NCI-H82 treated with DMSO at 0.1 percent for 48 hours (cell line): Measurements from ENCODE around the gene BABAM2.
"Not testable (repeated sequence)": the region's sequence is repeated elsewhere in the genome, so short reads cannot be mapped to it uniquely, and the experiment has no call there.

Source experiments
- DNase-seq: peaks from one replicate; lab custom pipeline; 2025; ENCODE audit not compliant: unreplicated experiment; lab: John Stamatoyannopoulos, UW

Gene BABAM2

DNA sequence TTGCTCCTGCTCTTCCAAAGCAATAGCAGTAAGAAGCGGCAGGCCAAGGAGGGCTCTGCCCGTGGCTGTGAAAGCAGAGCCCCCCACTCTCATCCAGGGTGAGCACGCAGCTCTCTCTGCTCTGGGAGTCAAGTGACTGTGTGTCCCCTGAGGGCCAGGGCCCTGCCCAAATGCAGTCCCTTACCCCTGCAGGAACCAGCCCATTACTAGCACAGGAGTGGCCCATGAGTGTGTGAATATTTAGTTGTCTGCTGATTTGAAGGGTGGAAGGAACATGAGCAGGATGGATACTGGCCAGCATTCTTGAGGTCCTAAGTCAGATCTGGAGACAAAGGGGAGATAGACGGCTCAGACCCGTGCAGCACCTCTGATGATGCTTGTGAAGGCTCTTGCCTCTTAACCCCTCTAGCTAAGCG, 432.5 kb downstream of the BABAM2 start:
- no peak for DNase-seq

DNA sequence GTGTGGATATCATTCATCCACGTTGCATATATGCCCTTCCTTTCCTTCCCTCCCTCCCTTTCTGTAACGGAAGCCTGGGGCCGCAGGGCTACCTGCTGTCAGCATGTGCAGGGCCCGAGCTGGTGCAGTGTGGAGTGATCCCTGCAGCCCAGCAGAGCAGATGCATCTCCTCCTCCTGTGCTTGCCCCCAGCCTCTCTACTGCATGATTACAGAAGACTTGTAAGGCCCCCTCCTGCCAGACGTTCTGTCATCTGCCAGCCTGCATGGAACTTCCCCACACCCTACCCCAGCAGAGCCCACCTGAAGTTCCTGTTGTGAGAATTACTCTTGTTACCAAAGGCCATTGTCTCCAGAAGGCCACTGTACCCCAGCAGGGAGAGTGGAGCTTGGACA, 434.6 kb downstream of the BABAM2 start:
- DNase-seq, result no peak

DNA sequence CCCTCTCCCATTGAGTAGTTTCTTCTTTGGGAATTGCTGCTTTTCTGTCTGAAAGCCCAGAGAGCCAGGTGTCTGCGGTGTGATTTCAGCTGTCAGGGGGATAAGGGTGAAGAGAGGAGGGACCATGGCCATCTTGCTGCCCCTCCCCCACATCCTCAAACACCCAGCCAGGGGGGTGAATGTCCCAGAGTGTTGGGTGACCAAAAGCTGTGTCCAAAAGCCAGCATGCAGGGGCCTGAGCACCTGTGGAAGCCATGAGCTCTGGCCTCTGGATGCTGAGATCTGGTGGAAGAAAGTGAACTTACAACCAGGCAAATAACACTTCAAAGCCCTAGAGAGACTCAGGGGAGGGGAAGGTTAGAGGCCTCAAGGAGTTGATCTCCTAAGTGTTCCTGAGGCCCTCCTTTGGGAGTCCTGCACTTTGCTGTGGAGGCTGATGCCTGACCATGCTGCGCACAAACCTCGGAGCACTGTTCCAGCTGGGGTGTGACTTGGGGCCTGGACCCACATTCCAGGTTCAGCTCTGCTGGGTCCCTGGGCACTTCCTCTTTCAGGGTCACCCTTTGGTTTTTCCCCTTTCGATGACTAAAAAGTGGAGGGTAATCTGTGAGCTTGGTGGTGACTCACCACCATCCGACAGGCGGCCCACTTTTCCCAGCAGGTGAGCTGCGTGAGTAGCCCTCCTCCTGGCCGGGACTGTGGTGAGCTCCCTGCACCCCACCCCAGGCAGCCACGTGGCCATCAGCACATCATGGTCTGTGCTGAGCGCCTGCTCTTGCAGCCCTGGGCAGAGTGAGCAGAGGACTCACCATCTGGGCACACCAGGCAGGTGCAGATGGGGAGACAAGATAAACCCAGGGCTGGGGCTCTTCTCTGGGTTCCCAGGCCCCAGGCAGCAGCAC, 435.3 kb downstream of the BABAM2 start:
- no peak for DNase-seq

DNA sequence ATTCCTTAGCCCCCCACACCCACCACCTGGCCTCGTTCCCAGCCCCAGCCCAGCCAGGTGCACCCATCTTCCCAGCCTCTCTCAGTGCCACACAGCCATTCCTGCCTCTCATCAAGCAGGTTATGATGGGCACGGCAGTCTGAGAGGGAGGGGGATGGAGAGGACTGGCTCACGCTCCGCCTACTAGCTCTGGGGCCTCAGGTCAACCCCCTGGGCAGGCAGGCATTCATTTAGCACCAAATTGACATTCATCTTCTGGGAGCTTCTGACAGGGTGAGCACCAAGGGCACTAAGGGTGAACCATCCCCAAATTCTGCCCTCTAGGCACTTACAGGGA, 435.9 kb downstream of the BABAM2 start:
- no peak for DNase-seq

DNA sequence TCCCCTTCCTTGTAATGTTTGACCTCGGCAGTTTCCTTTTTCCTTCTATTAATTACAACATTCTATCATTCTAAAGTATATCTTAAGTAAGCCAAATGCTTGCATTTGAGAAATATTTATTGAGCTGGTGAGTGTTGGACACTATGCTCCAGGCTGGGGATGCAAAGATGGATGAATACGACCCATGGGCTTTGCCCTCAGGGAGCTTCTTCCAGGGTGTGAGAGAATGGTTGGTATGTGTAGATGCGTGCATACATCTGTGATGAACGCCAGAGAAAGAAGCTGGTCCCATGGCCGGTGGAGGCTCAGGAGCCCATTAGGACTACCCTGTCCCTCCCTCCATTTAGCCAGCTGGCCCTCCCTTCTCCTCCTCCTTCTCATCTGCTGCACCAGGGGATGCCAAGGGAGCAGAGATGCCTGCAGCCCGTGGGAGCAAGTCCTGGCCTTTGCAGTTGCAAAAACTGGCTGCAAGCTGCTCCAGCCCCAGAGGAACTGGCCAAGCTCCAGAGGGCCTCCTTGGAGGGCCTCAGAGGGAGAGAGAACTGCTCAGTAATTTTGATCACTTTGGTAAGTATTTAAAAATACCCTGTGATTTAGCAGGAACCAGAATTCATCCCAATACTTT, 436.5 kb downstream of the BABAM2 start:
- DNase-seq, result no peak

DNA sequence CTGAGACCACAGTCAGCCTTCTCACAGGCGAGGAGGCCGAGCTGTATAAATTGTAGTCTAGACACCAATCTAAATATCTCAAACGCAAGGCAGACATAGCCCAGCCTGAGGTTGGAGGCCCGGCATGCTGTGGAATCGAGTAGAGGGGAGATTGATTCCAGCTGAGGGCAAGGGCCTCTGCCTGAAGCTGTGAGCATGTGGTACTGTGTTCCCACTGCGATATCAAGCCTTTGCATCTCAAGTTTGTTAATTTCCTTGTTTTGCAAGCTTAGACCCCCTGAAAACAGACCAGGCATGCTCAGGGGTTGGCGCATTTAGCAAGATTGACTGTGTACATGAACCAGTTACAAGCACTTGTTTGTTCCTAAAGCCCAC, 437.0 kb downstream of the BABAM2 start:
- no peak for DNase-seq

DNA sequence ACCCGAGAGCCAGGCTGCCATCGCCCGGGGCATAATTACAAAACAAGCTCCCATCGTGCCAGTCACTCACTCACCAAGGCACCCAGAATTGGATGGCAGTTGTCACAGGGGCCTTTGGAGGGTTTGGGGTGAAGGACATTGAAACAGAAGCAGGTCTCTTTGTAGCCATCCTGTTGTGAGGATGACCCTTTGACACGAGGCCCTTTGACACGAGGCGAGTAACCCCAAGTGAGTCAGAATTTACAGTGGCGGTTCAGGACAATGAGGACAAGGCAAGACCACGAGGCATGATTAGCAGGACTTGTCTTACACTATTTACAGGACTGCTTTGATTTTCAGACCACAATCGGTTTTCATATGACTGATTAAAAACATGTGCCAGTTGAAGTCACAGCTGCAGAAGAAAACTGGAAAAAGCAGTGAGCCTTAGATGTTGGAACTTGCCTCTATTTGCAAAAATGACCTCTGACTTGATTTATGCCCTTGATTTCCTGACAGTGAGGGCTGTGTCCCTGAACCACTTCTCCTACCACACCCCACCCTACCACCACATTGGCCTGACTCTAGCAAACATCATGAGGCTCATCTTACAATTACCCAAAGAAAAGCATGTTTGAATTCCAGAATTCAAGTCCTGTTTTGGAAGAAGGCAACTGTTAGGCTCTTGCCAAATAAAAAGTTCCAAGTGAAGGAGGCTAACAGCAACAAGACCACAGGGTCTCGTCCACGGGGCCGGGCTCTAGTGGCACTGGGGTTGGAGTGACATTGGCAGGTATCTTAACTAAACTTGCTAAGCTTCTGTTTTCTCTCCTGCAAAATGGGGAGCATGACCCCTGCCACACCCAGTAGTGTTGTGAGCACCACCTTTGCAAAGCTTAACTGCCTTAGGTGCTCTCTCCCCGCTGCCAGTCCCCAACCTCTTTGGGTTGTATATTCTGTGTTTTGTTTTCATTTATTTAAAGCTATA, 437.7 kb downstream of the BABAM2 start:
- no peak for DNase-seq

DNA sequence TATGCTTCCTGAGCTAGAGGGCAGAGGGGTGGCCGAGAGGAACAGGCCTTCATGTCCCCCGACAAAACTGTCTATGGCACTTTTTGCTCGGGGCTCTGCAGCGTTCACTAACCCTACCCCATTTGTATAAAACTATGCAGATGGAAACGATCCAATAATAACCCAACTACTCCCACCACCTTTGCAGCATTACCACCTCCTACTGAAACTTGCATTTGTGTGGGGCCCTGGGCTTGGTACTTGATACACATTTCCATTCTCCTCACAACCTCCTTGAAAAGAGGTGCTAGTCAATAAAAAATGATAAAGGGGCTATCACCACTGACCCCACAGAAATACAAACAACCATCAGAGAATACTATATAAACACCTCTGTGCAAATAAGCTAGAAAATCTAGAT, 438.7 kb downstream of the BABAM2 start:
- DNase-seq, result no peak

DNA sequence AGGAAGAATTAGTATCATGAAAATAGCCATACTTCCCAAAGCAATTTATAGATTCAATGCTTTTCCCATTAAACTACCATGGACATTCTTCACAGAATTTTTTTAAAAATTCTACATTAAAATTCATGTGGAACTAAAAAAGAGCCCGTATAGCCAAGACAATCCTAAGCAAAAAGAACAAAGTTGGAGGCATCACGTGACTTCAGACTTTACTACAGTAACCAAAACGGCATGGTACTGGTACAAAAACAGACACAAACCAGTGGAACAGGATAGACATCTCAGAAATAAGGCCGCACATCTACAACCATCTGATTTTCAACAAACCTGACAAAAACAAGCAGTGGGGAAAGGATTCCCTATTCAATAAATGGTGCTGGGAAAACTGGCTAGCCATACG, 440.2 kb downstream of the BABAM2 start:
- DNase-seq, result not testable (repeated sequence)

DNA sequence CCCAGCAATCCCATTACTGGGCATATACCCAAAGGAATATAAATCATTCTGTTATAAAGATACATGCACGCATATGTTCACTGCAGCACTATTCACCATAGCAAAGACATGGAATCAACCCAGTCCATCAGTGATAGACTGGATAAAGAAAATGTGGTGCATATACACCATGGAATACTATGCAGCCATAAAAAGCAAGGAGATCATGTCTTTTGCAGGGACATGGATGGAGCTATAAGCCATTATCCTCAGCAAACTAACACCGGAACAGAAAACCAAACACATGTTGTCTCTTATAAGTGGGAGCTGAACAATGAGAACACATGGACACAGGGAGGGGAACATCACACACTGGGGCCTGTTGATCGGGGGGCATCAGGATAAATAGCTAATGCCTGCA, 441.3 kb downstream of the BABAM2 start:
- DNase-seq, result not testable (repeated sequence)

DNA sequence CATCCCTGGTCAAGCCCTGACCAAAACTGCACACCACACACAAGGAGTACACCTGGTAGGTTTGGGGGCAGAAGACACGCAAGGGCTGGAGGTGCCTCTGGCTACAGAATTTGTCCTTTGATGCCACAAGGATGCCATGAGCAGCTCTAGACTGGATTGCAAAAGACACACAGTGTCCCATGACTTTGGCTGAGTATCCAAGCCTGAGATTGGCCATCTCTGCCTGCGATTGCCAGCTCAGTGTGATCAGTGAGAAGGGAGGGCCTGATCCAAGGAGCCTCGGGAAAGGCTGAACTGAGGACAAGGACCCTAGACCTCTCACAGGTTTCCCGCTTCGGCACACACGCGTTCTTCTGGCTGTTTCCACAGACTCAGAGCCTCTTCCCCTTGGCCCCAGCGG, 442.2 kb downstream of the BABAM2 start:
- DNase-seq, result no peak

DNA sequence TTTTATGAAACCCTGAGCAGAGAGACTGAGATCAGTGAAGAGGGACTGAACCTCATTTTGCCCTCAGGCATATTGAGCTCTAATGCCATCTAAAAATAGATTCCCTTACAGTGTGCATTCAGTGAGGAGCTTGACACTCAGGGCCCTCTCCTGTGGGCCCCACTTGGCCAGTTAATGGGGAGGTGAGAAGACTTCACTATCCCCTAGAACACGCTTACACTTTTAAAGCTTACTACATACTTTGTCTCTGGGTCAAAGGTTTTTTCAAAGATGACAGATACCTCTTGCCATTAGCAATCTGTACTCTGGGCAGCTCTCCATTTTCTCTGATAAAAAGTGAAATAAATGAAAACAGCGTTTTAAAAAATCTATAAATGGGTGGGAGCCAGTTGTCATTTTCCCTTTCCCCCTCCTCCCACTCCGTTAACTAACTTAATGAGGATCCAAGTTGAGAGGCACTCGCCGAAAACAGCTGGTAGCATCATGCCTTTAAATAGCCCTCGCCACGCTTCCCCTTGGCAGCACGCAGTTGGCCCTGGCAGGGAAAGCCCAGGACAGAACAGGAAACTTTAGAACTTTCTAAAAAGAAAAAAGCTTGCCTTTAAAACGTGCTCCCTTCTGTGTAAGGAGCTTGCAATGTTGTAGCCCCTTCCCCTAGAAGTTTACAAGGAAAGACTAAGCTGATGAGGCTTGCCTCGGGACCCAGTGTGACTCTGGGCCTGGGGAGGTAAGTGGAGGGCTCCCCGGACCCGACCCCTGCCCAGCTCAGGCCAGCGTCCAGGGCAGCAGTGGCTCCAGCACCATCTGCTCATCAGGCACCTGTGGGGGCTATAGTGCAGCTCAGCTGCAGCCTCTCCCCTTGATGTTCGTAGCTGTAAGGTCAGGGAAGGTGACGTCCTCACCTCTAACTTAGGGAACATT, 443.3 kb downstream of the BABAM2 start:
- no peak for DNase-seq

DNA sequence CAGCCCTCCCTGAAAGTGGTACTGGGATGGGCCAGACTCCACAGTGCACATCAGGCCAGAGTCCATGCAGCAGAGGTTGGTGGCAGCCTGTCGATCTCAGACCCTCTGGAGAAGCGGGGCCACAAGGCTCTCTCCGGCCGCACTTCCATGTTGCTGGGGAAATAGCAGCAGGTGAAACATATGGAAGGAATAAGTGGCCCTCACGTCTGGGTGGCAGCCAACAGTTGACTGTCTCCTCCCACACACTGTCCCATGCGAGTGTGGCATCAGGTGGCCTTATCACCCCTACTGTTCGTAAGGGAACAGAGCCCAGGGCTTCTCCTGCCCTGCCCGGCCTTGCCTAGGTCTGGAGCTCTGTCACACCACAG, 444.0 kb downstream of the BABAM2 start:
- DNase-seq, result no peak

DNA sequence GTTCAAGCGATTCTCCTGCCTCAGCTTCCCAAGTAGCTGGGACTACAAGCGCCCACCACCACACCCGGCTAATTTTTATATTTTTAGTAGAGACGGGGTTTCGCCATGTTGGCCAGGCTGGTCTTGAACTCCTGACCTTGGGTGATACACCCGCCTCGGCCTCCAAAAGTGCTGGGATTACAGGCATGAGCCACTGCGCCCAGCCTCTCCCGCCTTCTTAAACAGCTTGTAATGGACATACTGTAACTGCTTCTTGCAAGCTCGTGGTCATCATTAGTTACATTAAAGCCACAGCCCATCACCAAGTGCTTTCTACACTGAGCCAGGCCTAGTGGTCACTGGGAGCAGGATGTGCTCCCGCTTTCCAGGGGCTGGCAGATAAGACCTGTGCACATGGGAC, 444.7 kb downstream of the BABAM2 start:
- DNase-seq, result not testable (repeated sequence)

DNA sequence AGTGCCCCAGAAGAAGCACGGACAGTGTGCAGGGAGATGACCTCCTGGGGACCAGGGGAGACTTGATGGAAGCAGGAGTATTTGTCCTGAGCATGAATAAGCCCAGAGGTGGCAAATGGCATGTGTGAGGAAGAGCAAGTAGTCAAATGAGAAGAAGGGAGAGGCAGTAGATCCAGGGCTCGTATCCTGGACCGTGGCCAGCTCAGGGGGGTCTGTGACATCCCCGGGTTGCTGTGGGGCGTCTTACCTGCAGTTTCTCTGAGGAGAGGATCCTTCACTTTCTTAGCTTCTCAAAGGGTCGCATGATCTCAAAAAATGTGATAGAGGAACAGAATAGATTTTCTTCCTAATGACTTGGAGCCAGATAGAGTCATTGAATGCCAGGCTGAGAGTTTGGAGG, 445.1 kb downstream of the BABAM2 start:
- DNase-seq, result no peak

DNA sequence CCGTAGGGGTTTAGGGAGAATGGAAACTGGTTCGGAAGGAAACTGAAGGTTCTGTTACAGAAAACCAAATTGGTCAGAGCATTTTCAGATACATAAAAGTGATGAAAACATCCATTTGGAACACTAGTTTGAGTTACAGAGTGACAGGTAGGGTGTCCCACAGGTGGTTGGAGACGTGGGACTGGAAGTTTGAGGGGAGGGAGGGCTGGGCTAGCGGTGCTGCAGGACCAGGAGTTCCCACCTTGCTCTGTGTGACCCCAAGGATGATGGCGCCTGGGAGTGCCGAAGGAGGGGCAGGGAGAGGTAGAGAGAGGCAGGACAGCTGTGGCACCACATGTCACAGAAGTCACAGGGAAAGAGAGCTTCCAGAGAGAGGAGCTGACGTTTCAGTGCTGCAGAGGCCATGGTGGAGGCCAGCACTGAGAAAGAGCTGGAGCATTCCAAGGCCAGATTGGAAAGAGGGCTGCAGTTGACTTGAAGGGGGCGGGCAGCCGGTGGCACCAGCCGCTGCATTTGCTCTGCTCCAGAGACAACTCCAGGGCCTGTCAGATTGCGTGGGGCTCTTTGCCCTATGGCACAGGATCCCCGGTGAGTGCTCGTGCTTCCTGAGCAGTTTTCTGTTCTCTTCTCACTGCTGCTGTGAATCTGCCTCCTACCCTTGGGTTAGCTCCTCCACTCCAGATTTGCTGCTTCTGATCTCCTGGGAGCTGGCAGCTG, 445.9 kb downstream of the BABAM2 start:
- no peak for DNase-seq

DNA sequence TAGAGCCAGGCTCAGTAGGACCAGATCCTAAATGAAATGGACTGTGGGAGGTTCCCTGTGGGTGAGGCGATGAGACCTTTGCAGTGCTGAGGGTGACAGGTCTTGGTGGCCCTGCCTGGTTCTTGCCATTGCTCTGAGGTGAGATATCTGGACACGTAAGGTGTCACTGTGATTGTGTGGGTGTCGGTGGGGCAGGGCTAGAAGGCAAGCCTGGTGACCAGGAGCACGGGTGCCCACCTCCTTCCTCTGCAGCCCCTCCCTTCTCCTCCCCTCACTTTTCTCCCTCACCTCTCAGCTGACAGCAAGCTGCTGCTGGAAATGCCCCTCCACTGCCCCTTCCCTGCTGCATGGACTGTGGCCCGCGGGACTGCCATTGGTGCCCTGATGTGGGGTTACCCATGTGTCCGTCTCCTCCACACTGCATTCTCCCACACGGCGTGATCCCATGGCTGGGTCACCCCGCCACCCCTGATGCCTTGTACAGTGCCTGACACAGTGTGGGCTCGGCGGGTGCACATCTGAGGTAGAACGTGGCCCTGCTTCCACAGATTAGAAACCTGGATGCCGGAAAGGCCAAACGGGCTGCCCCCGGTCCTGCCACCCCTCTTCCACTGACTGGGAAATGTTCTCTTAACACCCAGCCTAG, 446.6 kb downstream of the BABAM2 start:
- DNase-seq, result no peak

DNA sequence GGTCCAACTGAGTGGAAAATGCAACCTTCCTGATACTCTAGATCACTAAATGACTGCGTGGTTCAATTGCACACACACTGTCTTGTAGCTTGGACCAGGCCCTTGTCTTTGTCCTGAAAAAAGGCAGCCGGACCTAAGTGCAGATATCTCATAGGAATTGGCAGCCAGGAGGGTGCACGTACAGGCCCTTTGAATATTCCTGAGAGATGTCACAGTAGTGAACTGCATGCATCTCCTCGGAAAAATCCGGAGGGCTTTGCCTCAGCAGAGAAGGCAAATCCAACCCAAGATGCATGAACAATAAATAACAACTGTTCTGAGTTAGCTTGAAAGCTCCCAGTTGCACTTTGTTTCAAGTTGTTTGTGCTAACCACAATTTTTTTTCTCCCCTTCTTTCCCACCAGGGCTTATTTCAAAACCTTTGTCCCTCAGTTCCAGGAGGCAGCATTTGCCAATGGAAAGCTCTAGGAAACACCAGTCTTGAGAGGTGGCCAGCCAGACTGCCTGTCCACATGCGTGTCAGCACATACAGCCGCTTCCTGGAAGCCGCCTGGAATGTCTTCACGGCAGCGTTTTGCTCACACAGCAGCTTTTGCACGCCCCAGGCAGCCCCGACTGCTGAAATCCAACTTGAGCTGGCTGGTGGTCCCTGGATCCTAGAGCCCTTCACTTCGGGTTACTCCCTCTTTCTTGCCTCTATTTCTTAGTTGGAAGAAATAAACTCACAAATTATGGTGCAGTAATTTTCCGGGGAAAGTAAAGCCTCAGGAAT, 447.7 kb downstream of the BABAM2 start:
- no peak for DNase-seq

DNA sequence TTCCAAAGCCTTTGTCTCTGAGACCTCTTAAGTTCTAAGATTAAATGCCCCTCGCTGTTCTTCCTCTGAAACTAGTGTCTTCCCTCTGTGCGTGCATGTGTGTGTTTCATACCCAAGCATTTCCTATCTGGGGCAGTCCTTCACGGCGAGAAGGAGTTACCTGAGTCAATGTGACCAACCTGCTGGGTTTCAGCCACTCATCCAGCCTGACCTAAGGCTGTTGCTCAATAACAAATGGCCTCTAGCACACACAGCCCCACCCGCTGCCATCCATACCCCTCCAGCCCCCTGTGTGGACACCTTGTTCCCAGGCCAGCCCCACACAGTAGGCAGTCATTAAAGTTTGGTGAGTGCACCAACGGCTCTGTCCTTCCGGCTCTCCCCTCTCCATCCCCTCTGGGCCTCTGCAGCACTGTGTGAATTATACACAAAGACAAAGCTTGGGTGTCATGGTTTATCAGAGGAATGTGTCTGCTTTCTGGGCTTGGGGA, 448.3 kb downstream of the BABAM2 start:
- DNase-seq, result no peak
